A549 (cell line): ENCODE data around the gene ANHX. TPM values are rescaled to one million over a fixed set of nuclear protein-coding genes. Genes with fewer than 3 reads are reported as not detected.
A peak's percentile ranks its signal among the peaks of the same experiment; 100 is the strongest.

Experiments
- ATAC-seq, 2 experiments: fragments of 200-7000 bp in 1 of 2; fragments of >200 bp in 1 of 2; cut with Nextera tagmentation in 1 of 2; cut with Tn5 transposase in 1 of 2; 3 replicates each; pipeline versions ENCODE4 v1.8.0 to v1.9.1; 2018 to 2020; ENCODE audit warnings: mild to moderate bottlenecking in 1 of 2, moderate library complexity in 1 of 2
- CTCF ChIA-PET: fragments of 300-600 bp; sonication (Branson Sonifier 250); formaldehyde crosslinking; extraction: SDS; loops from one replicate; lab custom pipeline; 2021; ENCODE audit warnings: antibody characterized with exemption, inconsistent platforms; lab: Yijun Ruan, JAX
- POLR2A ChIA-PET: fragments of 350-600 bp; formaldehyde crosslinking; extraction: SDS; loops from one replicate; lab custom pipeline; 2021; ENCODE audit warnings: antibody characterized with exemption, inconsistent platforms; lab: Yijun Ruan, JAX
- DNase-seq, 2 experiments: peaks; one replicate each; pipeline versions ENCODE4 v3.0.0 to v3.0.0-alpha.2; 2011 to 2016; ENCODE audit warnings: low read depth in 1 of 2, low spot score in 1 of 2
- FAIRE-seq: peaks from 2 replicates; lab custom pipeline; 2011; peaks lifted over from hg19 to GRCh38; lab: Jason Lieb, UNC
- H3K27ac ChIP-seq, 2 experiments: fragments of >200 bp; sonication (Bioruptor Twin); formaldehyde crosslinking; 3 replicates each; pipeline ENCODE4 v1.5.1; 2016 to 2017
- H3K4me1 ChIP-seq: fragments of >200 bp; sonication (Bioruptor Twin); formaldehyde crosslinking; 3 replicates; pipeline ENCODE4 v1.6.1; 2016
- H3K4me2 ChIP-seq: fragments of >200 bp; sonication (Bioruptor Twin); formaldehyde crosslinking; 3 replicates; pipeline ENCODE4 v1.6.1; 2016
- H3K4me3 ChIP-seq: fragments of >200 bp; sonication (Bioruptor Twin); formaldehyde crosslinking; 3 replicates; pipeline ENCODE4 v1.5.1; 2016
- H3K9me3 ChIP-seq: fragments of >200 bp; sonication (Bioruptor Twin); formaldehyde crosslinking; 3 replicates; pipeline ENCODE4 v1.6.1; 2016
- CEBPB ChIP-seq, 2 experiments: fragments of >200 bp in 1 of 2; sonication (Bioruptor Twin) in 1 of 2; formaldehyde crosslinking in 1 of 2; IDR thresholded peaks; 2 replicates each; pipeline ENCODE4 v1.6.1; 2012 to 2016
- CHD2 ChIP-seq: fragments of 150-350 bp; IDR thresholded peaks from 2 replicates; pipeline ENCODE4 v1.6.1; 2014; ENCODE audit warnings: low read length; ENCODE audit not compliant: partially characterized antibody
- EHF ChIP-seq: fragments of 250-450 bp; sonication (Bioruptor Pico); IDR thresholded peaks from 2 replicates; pipeline ENCODE4 v1.5.0; 2020; ENCODE audit warnings: mild to moderate bottlenecking
- EP300 ChIP-seq, 2 experiments: fragments of >200 bp; sonication (Bioruptor Twin); formaldehyde crosslinking; IDR thresholded peaks; 2 replicates in 1 of 2; 3 replicates in 1 of 2; pipeline ENCODE4 v1.6.1; 2016 to 2017
- ESRRA ChIP-seq: fragments of 150-350 bp; IDR thresholded peaks from 2 replicates; pipeline ENCODE4 v1.6.1; 2014; ENCODE audit warnings: mild to moderate bottlenecking, low read length, borderline replicate concordance
- FOXS1 ChIP-seq: fragments of 250-450 bp; sonication (Bioruptor Pico); IDR thresholded peaks from 2 replicates; pipeline ENCODE4 v1.5.0; 2020; ENCODE audit warnings: mild to moderate bottlenecking, moderate library complexity
- GATA3 ChIP-seq: IDR thresholded peaks from 2 replicates; pipeline ENCODE4 v1.6.1; 2012; ENCODE audit warnings: borderline replicate concordance
- HDAC2 ChIP-seq: fragments of 200-600 bp; sonication (generic); IDR thresholded peaks from 2 replicates; pipeline ENCODE4 v1.6.1; 2016
- HOXB5 ChIP-seq: fragments of 250-450 bp; sonication (Bioruptor Pico); IDR thresholded peaks from 2 replicates; pipeline ENCODE4 v1.5.0; 2020; ENCODE audit warnings: mild to moderate bottlenecking, moderate library complexity
- JUN ChIP-seq, 2 experiments: fragments of >200 bp; sonication (Bioruptor Twin); formaldehyde crosslinking; IDR thresholded peaks; 2 replicates in 1 of 2; 3 replicates in 1 of 2; pipeline ENCODE4 v1.6.1; 2016 to 2017
- MAZ ChIP-seq: fragments of 150-350 bp; IDR thresholded peaks from 2 replicates; pipeline ENCODE4 v1.6.1; 2014; ENCODE audit warnings: antibody characterized with exemption, low read depth, low read length, borderline replicate concordance
- MYC ChIP-seq: IDR thresholded peaks from 2 replicates; pipeline ENCODE4 v1.6.1; 2012; ENCODE audit warnings: mild to moderate bottlenecking, inconsistent platforms, low read length, improper control_type of control experiment, borderline replicate concordance
- NFE2L2 ChIP-seq: fragments of 150-350 bp; conservative IDR thresholded peaks from 2 replicates; pipeline ENCODE4 v1.6.1; 2014; ENCODE audit warnings: low read length
- POLR2A ChIP-seq: IDR thresholded peaks from 2 replicates; pipeline ENCODE4 v1.6.1; 2012; ENCODE audit warnings: mild to moderate bottlenecking, low read length
- POLR2AphosphoS2 ChIP-seq: conservative IDR thresholded peaks from 2 replicates; pipeline ENCODE4 v1.6.1; 2012; ENCODE audit warnings: low read length, improper control_type of control experiment, inconsistent platforms
- RAD21 ChIP-seq, 2 experiments: fragments of >200 bp in 1 of 2; sonication (Bioruptor Twin) in 1 of 2; formaldehyde crosslinking in 1 of 2; IDR thresholded peaks in 1 of 2; conservative IDR thresholded peaks in 1 of 2; 2 replicates in 1 of 2; 3 replicates in 1 of 2; pipeline ENCODE4 v1.6.1; 2012 to 2018; ENCODE audit warnings: inconsistent platforms in 1 of 2
- RCOR1 ChIP-seq: fragments of 150-350 bp; IDR thresholded peaks from 2 replicates; pipeline ENCODE4 v1.6.1; 2014; ENCODE audit warnings: antibody characterized with exemption, low read length, low read depth
- RFX5 ChIP-seq: fragments of 450-650 bp; IDR thresholded peaks from 2 replicates; pipeline ENCODE4 v1.7.1; 2014; ENCODE audit warnings: antibody characterized with exemption, mild to moderate bottlenecking, moderate library complexity
- RNF2 ChIP-seq: fragments of 200-600 bp; sonication (generic); IDR thresholded peaks from 2 replicates; pipeline ENCODE4 v1.6.1; 2016; ENCODE audit warnings: low read depth, mild to moderate bottlenecking, antibody characterized with exemption, moderate library complexity, borderline replicate concordance
- SMC3 ChIP-seq: fragments of >200 bp; sonication (Bioruptor Twin); formaldehyde crosslinking; IDR thresholded peaks from 3 replicates; pipeline ENCODE4 v1.6.1; 2018; ENCODE audit warnings: inconsistent platforms
- TFCP2L1 ChIP-seq: fragments of 250-450 bp; sonication (Bioruptor Pico); IDR thresholded peaks from 2 replicates; pipeline ENCODE4 v1.5.0; 2021; ENCODE audit warnings: mild to moderate bottlenecking
- TP53 ChIP-seq: fragments of 250-450 bp; sonication (Bioruptor Pico); IDR thresholded peaks from 2 replicates; pipeline ENCODE4 v1.5.0; 2021; ENCODE audit warnings: mild to moderate bottlenecking, moderate library complexity
- ZFP36 ChIP-seq: fragments of 450-650 bp; IDR thresholded peaks from 2 replicates; pipeline ENCODE4 v1.6.1; 2014; ENCODE audit warnings: borderline replicate concordance; ENCODE audit not compliant: partially characterized antibody
- WGBS: methylation state at CpG from one replicate; pipeline ENCODE4 v1.1.6; 2017; ENCODE audit errors: missing lambda C conversion rate; 5-methylcytosine and 5-hydroxymethylcytosine counted together
- polyA plus RNA-seq, 4 experiments: library from polyadenylated mRNA; depleted of rRNA in 3 of 4; stranded (reverse); fragments of >200 nt; fragmentation: RNase III in 1 of 4; extraction: RNeasy Plus Mini Kit Qiagen cat#74134 plus additional on column Dnase treatment in 1 of 4; gene quantifications; 2 replicates in 3 of 4; 3 replicates in 1 of 4; pipeline ENCODE4 v1.2.3, GENCODE V29; 2011 to 2017
- TF ChIP-seq, protein P1 (sequence below): fragments of >200 bp; sonication (Bioruptor Twin); formaldehyde crosslinking; IDR thresholded peaks from 3 replicates; pipeline ENCODE4 v1.5.1; 2016
- TF ChIP-seq, protein P2 (sequence below): fragments of 250-450 bp; sonication (Bioruptor Pico); IDR thresholded peaks from 2 replicates; pipeline ENCODE4 v1.5.0; 2020; ENCODE audit warnings: low read depth, mild to moderate bottlenecking, moderate library complexity
- TF ChIP-seq, protein P3 (sequence below): fragments of 150-350 bp; IDR thresholded peaks from 2 replicates; pipeline ENCODE4 v1.6.1; 2014; ENCODE audit warnings: low read depth, mild to moderate bottlenecking, low read length
- TF ChIP-seq, protein P4 (sequence below): fragments of 200-600 bp; sonication (generic); IDR thresholded peaks from 2 replicates; pipeline ENCODE4 v1.6.1; 2016; ENCODE audit warnings: antibody characterized with exemption, mild to moderate bottlenecking, moderate library complexity
- TF ChIP-seq, protein P5 (sequence below): fragments of >200 bp; sonication (Bioruptor Twin); formaldehyde crosslinking; IDR thresholded peaks from 3 replicates; pipeline ENCODE4 v1.6.1; 2016
- TF ChIP-seq, protein P6 (sequence below): IDR thresholded peaks from 2 replicates; pipeline ENCODE4 v1.6.1; 2012
- TF ChIP-seq, protein P7 (sequence below): IDR thresholded peaks from 2 replicates; pipeline ENCODE4 v1.6.1; 2012

ANHX gene
- polyA plus RNA-seq, 2 of the 4 experiments (the other 2 are of a cell fraction), result not detected

DNA sequence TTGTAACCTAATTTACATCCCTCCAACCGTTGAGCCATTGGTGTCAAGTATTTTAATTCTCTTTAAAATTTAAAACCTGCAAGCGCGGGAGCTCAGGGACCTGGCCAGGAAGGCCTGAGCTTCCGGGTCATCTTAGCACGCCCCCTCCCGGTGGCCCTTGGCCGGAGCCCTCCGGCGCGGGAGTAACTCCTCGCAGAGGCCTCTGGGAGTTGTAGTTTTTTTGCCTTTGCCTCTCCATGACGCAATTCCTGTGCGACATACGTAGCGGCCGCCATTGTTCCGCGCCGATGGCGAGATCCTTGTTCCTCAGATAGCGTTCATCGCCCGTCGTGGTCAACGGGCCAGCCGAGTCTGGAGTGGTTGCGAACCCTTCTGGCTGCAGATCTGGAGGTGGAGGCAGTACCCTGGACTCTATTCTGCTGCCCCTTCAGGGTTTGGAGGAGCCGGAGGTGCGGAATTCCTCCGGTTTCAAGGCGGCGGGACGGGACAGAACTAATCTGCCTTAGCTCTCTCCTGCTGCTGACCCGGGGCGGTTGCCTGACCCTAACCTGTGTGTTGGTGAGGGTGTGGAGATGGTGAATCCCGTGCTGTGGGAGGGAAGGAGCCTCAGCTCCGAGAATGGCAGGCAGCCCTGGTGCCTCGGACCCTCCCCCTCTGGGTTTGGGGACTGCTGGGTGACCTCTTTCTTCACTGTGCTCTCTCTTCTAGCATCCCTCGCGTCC, 54.3 kb downstream of the ANHX start, which contains the start of gene ZNF268:
TSS of gene ZNF268 (plus strand) at position 258 of the 722 bp plus-strand sequence. CDS start 503 bp downstream, outside the sequence.
- FAIRE-seq (peak; percentile 85), DNase-seq (peak; percentile 80 to 97), ATAC-seq (peak; percentile 98 to 99)
- H3K4me1 ChIP-seq, result no peaks in the 10 kb centered on the region
- peak within 1 kb of the TSS; percentile 74 to 90 for H3K27ac ChIP-seq
- H3K4me3 ChIP-seq, result peak within 1 kb of the TSS; percentile 83
- CTCF ChIA-PET, result interaction anchor here (0.7 to 1.9 kb wide), 22 partner anchors 10 to 248 kb away, joined by 3 to 9 read pairs (median 4); no protein-coding TSS in a partner anchor
- 1% methylated on average over 36 of the region's 40 CpGs for WGBS
- H3K9me3 ChIP-seq, result peaks cover 87% of the 10 kb centered on the region
- POLR2A ChIA-PET, result interaction anchor here (0.5 to 1.4 kb wide), 8 partner anchors 10 to 294 kb away, joined by 3 to 20 read pairs (median 4); partner anchors contain the start of genes CHFR, ZNF10, ZNF140 and ZNF26
- H3K4me2 ChIP-seq, result peak within 1 kb of the TSS; percentile 70
- TF ChIP-seq SMC3 (peak; percentile 54), CHD2 (no peak), MAZ (no peak), RCOR1 (no peak), NFE2L2 (no peak), ESRRA (no peak), HOXB5 (CRISPR knock-in tag) (0 out of 2 replicates have a peak, but pooled peaks have one; percentile 17), GATA3 (peak; percentile 59; the same call in 1 of the 2 replicates), POLR2A (peak; percentile 55), ZFP36 (no peak), MYC (peak; percentile 65; the same call in 1 of the 2 replicates), HDAC2 (no peak), TFCP2L1 (CRISPR knock-in tag) (no peak), EP300 (IDR thresholded peaks at IDR 0.05) (no peak), CEBPB (IDR thresholded peaks at IDR 0.05) (peak in 1 of 2 experiments; percentile 70; a peak in 1 of 4 replicates), POLR2AphosphoS2 (no peak), EHF (CRISPR knock-in tag) (peak; percentile 11; the same call in 1 of the 2 replicates), FOXS1 (no peak), RAD21 (conservative IDR thresholded peaks at IDR 0.05 in 1 of 2, IDR thresholded peaks at IDR 0.05 in 1 of 2) (peak; percentile 49 to 50; a peak in 4 of 5 replicates), RNF2 (no peak), TP53 (no peak), RFX5 (no peak), JUN (IDR thresholded peaks at IDR 0.05) (peak; percentile 33 to 78; a peak in 3 of 5 replicates)
- TF ChIP-seq, protein P1, sequence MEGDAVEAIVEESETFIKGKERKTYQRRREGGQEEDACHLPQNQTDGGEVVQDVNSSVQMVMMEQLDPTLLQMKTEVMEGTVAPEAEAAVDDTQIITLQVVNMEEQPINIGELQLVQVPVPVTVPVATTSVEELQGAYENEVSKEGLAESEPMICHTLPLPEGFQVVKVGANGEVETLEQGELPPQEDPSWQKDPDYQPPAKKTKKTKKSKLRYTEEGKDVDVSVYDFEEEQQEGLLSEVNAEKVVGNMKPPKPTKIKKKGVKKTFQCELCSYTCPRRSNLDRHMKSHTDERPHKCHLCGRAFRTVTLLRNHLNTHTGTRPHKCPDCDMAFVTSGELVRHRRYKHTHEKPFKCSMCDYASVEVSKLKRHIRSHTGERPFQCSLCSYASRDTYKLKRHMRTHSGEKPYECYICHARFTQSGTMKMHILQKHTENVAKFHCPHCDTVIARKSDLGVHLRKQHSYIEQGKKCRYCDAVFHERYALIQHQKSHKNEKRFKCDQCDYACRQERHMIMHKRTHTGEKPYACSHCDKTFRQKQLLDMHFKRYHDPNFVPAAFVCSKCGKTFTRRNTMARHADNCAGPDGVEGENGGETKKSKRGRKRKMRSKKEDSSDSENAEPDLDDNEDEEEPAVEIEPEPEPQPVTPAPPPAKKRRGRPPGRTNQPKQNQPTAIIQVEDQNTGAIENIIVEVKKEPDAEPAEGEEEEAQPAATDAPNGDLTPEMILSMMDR, result peak; percentile 76
- TF ChIP-seq, protein P2, sequence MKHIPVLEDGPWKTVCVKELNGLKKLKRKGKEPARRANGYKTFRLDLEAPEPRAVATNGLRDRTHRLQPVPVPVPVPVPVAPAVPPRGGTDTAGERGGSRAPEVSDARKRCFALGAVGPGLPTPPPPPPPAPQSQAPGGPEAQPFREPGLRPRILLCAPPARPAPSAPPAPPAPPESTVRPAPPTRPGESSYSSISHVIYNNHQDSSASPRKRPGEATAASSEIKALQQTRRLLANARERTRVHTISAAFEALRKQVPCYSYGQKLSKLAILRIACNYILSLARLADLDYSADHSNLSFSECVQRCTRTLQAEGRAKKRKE, result no peak
- TF ChIP-seq, protein P3, sequence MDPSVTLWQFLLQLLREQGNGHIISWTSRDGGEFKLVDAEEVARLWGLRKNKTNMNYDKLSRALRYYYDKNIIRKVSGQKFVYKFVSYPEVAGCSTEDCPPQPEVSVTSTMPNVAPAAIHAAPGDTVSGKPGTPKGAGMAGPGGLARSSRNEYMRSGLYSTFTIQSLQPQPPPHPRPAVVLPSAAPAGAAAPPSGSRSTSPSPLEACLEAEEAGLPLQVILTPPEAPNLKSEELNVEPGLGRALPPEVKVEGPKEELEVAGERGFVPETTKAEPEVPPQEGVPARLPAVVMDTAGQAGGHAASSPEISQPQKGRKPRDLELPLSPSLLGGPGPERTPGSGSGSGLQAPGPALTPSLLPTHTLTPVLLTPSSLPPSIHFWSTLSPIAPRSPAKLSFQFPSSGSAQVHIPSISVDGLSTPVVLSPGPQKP, result no peak
- TF ChIP-seq, protein P4, sequence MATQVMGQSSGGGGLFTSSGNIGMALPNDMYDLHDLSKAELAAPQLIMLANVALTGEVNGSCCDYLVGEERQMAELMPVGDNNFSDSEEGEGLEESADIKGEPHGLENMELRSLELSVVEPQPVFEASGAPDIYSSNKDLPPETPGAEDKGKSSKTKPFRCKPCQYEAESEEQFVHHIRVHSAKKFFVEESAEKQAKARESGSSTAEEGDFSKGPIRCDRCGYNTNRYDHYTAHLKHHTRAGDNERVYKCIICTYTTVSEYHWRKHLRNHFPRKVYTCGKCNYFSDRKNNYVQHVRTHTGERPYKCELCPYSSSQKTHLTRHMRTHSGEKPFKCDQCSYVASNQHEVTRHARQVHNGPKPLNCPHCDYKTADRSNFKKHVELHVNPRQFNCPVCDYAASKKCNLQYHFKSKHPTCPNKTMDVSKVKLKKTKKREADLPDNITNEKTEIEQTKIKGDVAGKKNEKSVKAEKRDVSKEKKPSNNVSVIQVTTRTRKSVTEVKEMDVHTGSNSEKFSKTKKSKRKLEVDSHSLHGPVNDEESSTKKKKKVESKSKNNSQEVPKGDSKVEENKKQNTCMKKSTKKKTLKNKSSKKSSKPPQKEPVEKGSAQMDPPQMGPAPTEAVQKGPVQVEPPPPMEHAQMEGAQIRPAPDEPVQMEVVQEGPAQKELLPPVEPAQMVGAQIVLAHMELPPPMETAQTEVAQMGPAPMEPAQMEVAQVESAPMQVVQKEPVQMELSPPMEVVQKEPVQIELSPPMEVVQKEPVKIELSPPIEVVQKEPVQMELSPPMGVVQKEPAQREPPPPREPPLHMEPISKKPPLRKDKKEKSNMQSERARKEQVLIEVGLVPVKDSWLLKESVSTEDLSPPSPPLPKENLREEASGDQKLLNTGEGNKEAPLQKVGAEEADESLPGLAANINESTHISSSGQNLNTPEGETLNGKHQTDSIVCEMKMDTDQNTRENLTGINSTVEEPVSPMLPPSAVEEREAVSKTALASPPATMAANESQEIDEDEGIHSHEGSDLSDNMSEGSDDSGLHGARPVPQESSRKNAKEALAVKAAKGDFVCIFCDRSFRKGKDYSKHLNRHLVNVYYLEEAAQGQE, result 0 out of 2 replicates have a peak, but pooled peaks have one; percentile 18
- TF ChIP-seq, protein P5, sequence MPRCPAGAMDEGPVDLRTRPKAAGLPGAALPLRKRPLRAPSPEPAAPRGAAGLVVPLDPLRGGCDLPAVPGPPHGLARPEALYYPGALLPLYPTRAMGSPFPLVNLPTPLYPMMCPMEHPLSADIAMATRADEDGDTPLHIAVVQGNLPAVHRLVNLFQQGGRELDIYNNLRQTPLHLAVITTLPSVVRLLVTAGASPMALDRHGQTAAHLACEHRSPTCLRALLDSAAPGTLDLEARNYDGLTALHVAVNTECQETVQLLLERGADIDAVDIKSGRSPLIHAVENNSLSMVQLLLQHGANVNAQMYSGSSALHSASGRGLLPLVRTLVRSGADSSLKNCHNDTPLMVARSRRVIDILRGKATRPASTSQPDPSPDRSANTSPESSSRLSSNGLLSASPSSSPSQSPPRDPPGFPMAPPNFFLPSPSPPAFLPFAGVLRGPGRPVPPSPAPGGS, result no peak
- TF ChIP-seq, protein P6, sequence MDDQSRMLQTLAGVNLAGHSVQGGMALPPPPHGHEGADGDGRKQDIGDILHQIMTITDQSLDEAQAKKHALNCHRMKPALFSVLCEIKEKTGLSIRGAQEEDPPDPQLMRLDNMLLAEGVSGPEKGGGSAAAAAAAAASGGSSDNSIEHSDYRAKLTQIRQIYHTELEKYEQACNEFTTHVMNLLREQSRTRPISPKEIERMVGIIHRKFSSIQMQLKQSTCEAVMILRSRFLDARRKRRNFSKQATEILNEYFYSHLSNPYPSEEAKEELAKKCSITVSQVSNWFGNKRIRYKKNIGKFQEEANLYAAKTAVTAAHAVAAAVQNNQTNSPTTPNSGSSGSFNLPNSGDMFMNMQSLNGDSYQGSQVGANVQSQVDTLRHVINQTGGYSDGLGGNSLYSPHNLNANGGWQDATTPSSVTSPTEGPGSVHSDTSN, result no peak
- TF ChIP-seq, protein P7, sequence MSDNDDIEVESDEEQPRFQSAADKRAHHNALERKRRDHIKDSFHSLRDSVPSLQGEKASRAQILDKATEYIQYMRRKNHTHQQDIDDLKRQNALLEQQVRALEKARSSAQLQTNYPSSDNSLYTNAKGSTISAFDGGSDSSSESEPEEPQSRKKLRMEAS, result peak; percentile 79
